ENCODE measurements around the gene RAB5IF. TPM values are rescaled to one million over a fixed set of nuclear protein-coding genes. Genes with fewer than 3 reads are reported as not detected.

Gene RAB5IF
- total and polyA plus RNA-seq, 9 of the 15 experiments (the other 6 are each of a cell fraction or from before 2014, with no cell fraction given), result 26.5 to 198 (median 134) TPM

DNA sequence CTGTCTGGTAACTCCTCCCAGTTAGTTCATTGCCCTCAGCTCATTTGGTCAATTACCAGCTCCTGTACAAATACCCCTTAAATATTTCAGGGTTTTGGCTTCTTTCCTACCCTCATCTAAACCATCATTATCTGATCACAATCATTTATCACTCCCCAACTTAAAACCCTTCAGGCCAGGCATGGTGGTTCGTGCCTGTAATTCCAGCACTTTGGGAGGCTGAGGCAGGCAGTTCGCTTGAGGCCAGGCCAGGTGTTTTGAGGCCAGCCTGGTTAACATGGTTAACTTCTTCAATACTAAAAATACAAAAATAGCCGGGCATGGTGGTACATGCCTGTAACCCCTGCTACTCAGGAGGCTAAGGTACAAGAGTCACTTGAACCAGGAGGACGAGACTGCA lies 22.8 kb upstream of the RAB5IF start (continued):
- TF ChIP-seq RERE (CRISPR knock-in tag; IDR thresholded peaks at IDR 0.05; ENCODE audit: borderline replicate concordance) (no peak), TEAD1 (CRISPR knock-in tag; IDR thresholded peaks at IDR 0.05) (no peak), KLF16 (IDR thresholded peaks at IDR 0.05) (no peak), ZFP1 (CRISPR knock-in tag; IDR thresholded peaks at IDR 0.05) (no peak), SIN3B (IDR thresholded peaks at IDR 0.05; ENCODE audit: low read depth) (no peak), KLF13 (tag; IDR thresholded peaks at IDR 0.05; ENCODE audit: borderline replicate concordance, low read depth) (no peak), MIER1 (IDR thresholded peaks at IDR 0.05; ENCODE audit: low read depth) (no peak), SREBF1 (IDR thresholded peaks at IDR 0.05; ENCODE audit: borderline replicate concordance, low read depth, low read length) (no peak)
- TF ChIP-seq, protein P1, sequence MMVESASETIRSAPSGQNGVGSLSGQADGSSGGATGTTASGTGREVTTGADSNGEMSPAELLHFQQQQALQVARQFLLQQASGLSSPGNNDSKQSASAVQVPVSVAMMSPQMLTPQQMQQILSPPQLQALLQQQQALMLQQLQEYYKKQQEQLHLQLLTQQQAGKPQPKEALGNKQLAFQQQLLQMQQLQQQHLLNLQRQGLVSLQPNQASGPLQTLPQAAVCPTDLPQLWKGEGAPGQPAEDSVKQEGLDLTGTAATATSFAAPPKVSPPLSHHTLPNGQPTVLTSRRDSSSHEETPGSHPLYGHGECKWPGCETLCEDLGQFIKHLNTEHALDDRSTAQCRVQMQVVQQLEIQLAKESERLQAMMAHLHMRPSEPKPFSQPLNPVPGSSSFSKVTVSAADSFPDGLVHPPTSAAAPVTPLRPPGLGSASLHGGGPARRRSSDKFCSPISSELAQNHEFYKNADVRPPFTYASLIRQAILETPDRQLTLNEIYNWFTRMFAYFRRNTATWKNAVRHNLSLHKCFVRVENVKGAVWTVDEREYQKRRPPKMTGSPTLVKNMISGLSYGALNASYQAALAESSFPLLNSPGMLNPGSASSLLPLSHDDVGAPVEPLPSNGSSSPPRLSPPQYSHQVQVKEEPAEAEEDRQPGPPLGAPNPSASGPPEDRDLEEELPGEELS (CRISPR knock-in tag; IDR thresholded peaks at IDR 0.05; ENCODE audit: borderline replicate concordance), result no peak
- TF ChIP-seq, protein P2, sequence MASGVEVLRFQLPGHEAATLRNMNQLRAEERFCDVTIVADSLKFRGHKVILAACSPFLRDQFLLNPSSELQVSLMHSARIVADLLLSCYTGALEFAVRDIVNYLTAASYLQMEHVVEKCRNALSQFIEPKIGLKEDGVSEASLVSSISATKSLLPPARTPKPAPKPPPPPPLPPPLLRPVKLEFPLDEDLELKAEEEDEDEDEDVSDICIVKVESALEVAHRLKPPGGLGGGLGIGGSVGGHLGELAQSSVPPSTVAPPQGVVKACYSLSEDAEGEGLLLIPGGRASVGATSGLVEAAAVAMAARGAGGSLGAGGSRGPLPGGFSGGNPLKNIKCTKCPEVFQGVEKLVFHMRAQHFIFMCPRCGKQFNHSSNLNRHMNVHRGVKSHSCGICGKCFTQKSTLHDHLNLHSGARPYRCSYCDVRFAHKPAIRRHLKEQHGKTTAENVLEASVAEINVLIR (CRISPR knock-in tag; IDR thresholded peaks at IDR 0.05), result no peak
- TF ChIP-seq, protein P3, sequence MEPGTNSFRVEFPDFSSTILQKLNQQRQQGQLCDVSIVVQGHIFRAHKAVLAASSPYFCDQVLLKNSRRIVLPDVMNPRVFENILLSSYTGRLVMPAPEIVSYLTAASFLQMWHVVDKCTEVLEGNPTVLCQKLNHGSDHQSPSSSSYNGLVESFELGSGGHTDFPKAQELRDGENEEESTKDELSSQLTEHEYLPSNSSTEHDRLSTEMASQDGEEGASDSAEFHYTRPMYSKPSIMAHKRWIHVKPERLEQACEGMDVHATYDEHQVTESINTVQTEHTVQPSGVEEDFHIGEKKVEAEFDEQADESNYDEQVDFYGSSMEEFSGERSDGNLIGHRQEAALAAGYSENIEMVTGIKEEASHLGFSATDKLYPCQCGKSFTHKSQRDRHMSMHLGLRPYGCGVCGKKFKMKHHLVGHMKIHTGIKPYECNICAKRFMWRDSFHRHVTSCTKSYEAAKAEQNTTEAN (CRISPR knock-in tag; IDR thresholded peaks at IDR 0.05), result no peak

Data from K562 (cell line).